CD4-positive, alpha-beta T cell (primary cell): Measurements from ENCODE around the gene ALG12. TPM values are rescaled to one million over a fixed set of nuclear protein-coding genes. Genes with fewer than 3 reads are reported as not detected.

Source experiments
- ATAC-seq: fragments of 200-7000 bp; cut with Tn5 transposase; one replicate; pipeline ENCODE4 v1.10.0; 2022; ENCODE audit warnings: mild to moderate bottlenecking; ENCODE audit not compliant: poor library complexity
- CTCF ChIA-PET: fragments of 350-600 bp; sonication (Branson Sonifier 250); formaldehyde crosslinking; loops from one replicate; lab custom pipeline; 2021; ENCODE audit warnings: antibody characterized with exemption, inconsistent platforms; lab: Charles Lee
- POLR2A ChIA-PET: fragments of 350-600 bp; sonication (Branson Sonifier 250); formaldehyde crosslinking; loops from one replicate; lab custom pipeline; 2021; ENCODE audit warnings: antibody characterized with exemption, inconsistent platforms; lab: Charles Lee
- DNase-seq, 14 experiments: peaks; one replicate each; pipeline ENCODE4 v3.0.0-alpha.2; 2013 to 2020; ENCODE audit warnings: mixed read lengths in 2 of 14
- H3K27ac ChIP-seq, 2 donors: one replicate each; pipeline versions ENCODE4 v1.5.1 to v1.7.0; 2013; ENCODE audit warnings: low read length in 2 of 2, low read depth in 1 of 2, mild to moderate bottlenecking in 1 of 2
- H3K27me3 ChIP-seq, 2 experiments: 1 replicate in 1 of 2; 2 replicates in 1 of 2; pipeline versions ENCODE4 v1.6.1 to v1.7.0; 2013; ENCODE audit warnings: low read length in 2 of 2, control low read depth in 1 of 2, mild to moderate bottlenecking in 1 of 2, moderate library complexity in 1 of 2; ENCODE audit not compliant: insufficient read depth in 2 of 2, control insufficient read depth in 1 of 2
- H3K36me3 ChIP-seq: one replicate; pipeline ENCODE4 v1.6.1; 2013; ENCODE audit warnings: low read length, control low read depth; ENCODE audit not compliant: insufficient read depth
- H3K4me1 ChIP-seq: one replicate; pipeline ENCODE4 v1.6.1; 2013; ENCODE audit warnings: low read length, control low read depth; ENCODE audit not compliant: insufficient read depth
- H3K4me3 ChIP-seq: one replicate; pipeline ENCODE4 v1.5.1; 2013; ENCODE audit warnings: mild to moderate bottlenecking, low read length, moderate library complexity
- H3K9me3 ChIP-seq, 2 experiments: 1 replicate in 1 of 2; 2 replicates in 1 of 2; pipeline versions ENCODE4 v1.6.1 to v1.7.0; 2013; ENCODE audit warnings: low read length in 2 of 2, mild to moderate bottlenecking in 2 of 2, control low read depth in 1 of 2, moderate library complexity in 1 of 2; ENCODE audit not compliant: control insufficient read depth in 1 of 2, insufficient read depth in 1 of 2
- H3K27ac Mint-ChIP-seq: one replicate; pipeline ENCODE4 v1.8.0; 2020; ENCODE audit warnings: mixed read lengths
- H3K27me3 Mint-ChIP-seq: one replicate; pipeline ENCODE4 v1.8.0; 2021; ENCODE audit warnings: mixed read lengths
- H3K36me3 Mint-ChIP-seq: one replicate; pipeline ENCODE4 v1.8.0; 2021; ENCODE audit warnings: low read depth, mixed read lengths
- H3K4me1 Mint-ChIP-seq: one replicate; pipeline ENCODE4 v1.8.0; 2021; ENCODE audit warnings: low read depth, mixed read lengths
- H3K4me3 Mint-ChIP-seq: one replicate; pipeline ENCODE4 v1.8.0; 2020; ENCODE audit warnings: mild to moderate bottlenecking, mixed read lengths
- H3K9me3 Mint-ChIP-seq: one replicate; pipeline ENCODE4 v1.8.0; 2020; ENCODE audit warnings: mixed read lengths
- intact Hi-C, 2 experiments: fragments of 100-400 bp; cut with DNase I in 1 of 2; cut with micrococcal nuclease in 1 of 2; formaldehyde crosslinking; loops; one replicate each; pipeline versions ENCODE4 v1.15.1 to v1.9.0; 2023 to 2025; cut with DNase I, micrococcal nuclease
- total RNA-seq, 174 experiments: library from RNA in 2 of 174; stranded (reverse) in 2 of 174; gene quantifications; one replicate each; pipeline ENCODE4 v1.2.3 and lab custom pipeline; 2021 to 2026
- TF ChIP-seq, protein P1 (sequence below): fragments of 200-600 bp; IDR thresholded peaks from one replicate; pipeline ENCODE4 v1.8.0; 2022; ENCODE audit warnings: antibody characterized with exemption, mild to moderate bottlenecking

The ALG12 gene
- total RNA-seq, 2 experiments from 2014 or later, result 13.5 to 14.6 TPM

DNA sequence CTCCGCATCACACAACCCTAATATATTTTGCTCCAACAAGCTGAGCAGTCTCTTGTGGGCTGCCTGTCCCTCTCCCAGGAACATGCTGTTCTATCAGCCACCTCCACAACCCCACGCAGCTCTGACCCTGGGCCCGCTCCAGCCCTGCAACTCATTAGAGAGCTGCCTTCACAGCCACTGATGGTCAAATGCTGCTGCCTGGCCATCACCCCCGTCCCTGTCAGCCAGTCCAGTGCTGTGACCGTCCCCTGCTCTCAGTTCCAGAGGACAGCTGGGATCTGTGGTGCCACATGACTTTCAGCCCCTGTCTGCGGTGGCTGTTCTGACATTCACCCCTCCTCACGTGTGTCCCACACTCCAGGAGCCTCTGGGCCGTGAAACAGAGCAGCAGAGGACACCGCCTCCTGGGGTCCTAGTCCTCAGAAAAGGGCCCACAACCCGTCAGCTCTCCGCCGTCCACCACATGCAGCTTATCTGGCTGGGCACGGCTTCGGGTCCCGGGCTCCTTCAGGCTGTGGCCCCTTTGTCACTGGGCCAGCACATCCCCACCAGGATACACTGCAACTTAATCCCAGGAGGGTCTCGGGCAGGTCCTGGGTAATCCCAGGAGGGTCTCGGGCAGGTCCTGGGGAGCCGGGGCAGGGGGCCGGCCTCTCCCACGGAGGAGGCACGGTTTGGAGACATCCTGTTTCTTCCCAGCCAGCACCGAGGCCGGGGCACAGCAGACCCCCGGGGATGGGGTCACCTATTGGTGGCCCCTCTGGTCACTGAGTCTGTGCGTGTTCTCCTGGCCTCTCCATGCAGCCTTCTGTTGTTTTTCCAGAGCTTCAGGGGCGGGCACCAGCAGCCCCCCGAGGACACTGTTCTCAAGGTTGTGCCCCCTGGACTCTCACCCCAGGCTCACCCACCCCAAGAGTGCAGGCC, 15.3 kb upstream of the ALG12 start:
- H3K36me3 Mint-ChIP-seq, result no peaks in the 10 kb centered on the region
- H3K27me3 Mint-ChIP-seq, result no peaks in the 10 kb centered on the region
- Histone ChIP-seq H3K4me1 (peaks cover 75% of the 10 kb centered on the region), H3K27me3 (no peaks in the 10 kb centered on the region), H3K36me3 (no peaks in the 10 kb centered on the region), H3K4me3 (no peak overlapping the region), H3K9me3 (peaks cover 0 to 5% of the 10 kb centered on the region in 2 experiments), H3K27ac (peak overlapping the region; percentile 86 to 88)
- H3K4me1 Mint-ChIP-seq, result peaks cover 26% of the 10 kb centered on the region
- intact Hi-C loops, result loop anchor here in 1 of 2 experiments (10.0 kb wide), 1 partner anchor 261 kb away; no protein-coding TSS in a partner anchor
- ATAC-seq, result no peak
- H3K9me3 Mint-ChIP-seq, result no peaks in the 10 kb centered on the region
- ChIA-PET POLR2A (interaction anchor here (0.8 to 2.3 kb wide), 4 partner anchors 28 to 63 kb away, joined by 3 to 14 read pairs (median 6); partner anchors contain the start of gene PIM3), CTCF (interaction anchor here (2.5 kb wide), 1 partner anchor 97 kb away, joined by 14 read pairs; no protein-coding TSS in a partner anchor)
- TF ChIP-seq, protein P1, sequence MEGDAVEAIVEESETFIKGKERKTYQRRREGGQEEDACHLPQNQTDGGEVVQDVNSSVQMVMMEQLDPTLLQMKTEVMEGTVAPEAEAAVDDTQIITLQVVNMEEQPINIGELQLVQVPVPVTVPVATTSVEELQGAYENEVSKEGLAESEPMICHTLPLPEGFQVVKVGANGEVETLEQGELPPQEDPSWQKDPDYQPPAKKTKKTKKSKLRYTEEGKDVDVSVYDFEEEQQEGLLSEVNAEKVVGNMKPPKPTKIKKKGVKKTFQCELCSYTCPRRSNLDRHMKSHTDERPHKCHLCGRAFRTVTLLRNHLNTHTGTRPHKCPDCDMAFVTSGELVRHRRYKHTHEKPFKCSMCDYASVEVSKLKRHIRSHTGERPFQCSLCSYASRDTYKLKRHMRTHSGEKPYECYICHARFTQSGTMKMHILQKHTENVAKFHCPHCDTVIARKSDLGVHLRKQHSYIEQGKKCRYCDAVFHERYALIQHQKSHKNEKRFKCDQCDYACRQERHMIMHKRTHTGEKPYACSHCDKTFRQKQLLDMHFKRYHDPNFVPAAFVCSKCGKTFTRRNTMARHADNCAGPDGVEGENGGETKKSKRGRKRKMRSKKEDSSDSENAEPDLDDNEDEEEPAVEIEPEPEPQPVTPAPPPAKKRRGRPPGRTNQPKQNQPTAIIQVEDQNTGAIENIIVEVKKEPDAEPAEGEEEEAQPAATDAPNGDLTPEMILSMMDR, result no peak
- peak overlapping the region; percentile 87 for H3K27ac Mint-ChIP-seq
- H3K4me3 Mint-ChIP-seq, result peak overlapping the region; percentile 86
- peak in 1 of 14 experiments; percentile 22 for DNase-seq

DNA sequence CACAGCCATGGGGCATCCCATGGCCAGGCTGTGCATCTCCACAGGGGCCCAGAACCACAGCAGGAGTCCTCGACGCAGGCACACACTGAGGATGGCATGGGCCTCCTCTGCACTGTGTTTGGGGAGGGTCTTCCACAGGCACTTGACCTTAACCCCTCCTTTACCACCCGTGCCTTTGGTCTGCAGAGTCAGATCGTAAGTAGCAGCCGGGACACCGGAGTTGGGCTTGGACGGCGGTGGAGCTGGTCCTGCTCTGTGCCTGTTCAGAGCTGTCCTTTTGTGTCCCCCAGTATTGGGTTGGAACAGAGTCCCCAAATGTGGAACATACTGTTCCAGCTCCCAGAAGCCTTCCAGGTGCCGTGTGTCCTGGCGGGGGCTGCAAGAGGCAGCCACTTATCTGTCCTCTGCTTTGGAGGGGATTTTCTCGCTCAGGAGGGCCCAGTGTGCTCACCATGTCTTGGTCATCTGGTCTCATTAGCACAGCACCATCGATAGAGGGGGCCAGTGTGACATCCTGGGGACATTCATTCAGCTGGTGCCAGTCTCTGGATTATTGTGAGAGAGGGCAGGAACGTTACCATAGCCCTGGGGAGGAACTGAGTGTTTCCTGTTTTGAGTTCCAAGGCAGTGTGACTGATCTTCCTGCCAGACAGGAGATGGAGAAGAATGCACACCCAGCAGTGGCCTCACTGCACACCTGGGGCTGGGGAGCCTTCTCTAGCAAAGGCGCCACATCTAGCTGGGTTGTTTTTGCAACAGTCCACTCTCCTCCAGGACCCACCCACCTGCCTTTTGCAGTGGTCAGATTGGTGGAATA, 12.6 kb upstream of the ALG12 start:
- POLR2A ChIA-PET, result interaction anchor here (1.0 to 2.7 kb wide), 9 partner anchors 12 to 100 kb away, joined by 3 to 17 read pairs (median 3); partner anchors contain the start of gene PIM3
- DNase-seq (peak in 12 of 14 experiments; percentile 22 to 83 (median 48)), ATAC-seq (peak; percentile 37)
- H3K27ac ChIP-seq, result peak overlapping the region in 1 of 2 donors; percentile 39
- H3K36me3 ChIP-seq, result no peaks in the 10 kb centered on the region
- no peaks in the 10 kb centered on the region for H3K27me3 Mint-ChIP-seq
- peak overlapping the region; percentile 89 for H3K27ac Mint-ChIP-seq
- peak overlapping the region; percentile 73 for H3K4me3 Mint-ChIP-seq
- H3K4me1 Mint-ChIP-seq, result peaks cover 42% of the 10 kb centered on the region
- intact Hi-C loops, result loop anchor here (1.0 to 10.0 kb wide), 3 partner anchors 62 to 264 kb away; no protein-coding TSS in a partner anchor
- H3K4me3 ChIP-seq, result no peak overlapping the region
- H3K4me1 ChIP-seq, result peaks cover 60% of the 10 kb centered on the region
- no peaks in the 10 kb centered on the region for H3K27me3 ChIP-seq
- H3K9me3 Mint-ChIP-seq, result no peaks in the 10 kb centered on the region
- H3K9me3 ChIP-seq, result peaks cover 0 to 5% of the 10 kb centered on the region in 2 experiments
- H3K36me3 Mint-ChIP-seq, result no peaks in the 10 kb centered on the region
- CTCF ChIA-PET, result interaction anchor here (0.6 to 2.7 kb wide), 11 partner anchors 9 to 100 kb away, joined by 3 to 36 read pairs (median 6); no protein-coding TSS in a partner anchor
- TF ChIP-seq, protein P1, result peak; percentile 59
